Parathyroid adenoma (tissue), 2 donors: Measurements from ENCODE around the gene HAND1.

Experiments
- H2AFZ ChIP-seq: fragments of 300-600 bp; sonication (generic); one replicate; pipeline ENCODE4 v1.7.0; 2017; ENCODE audit warnings: antibody characterized with exemption, mild to moderate bottlenecking
- H3K27ac ChIP-seq: fragments of 300-600 bp; sonication (generic); one replicate; pipeline ENCODE4 v1.7.0; 2017
- H3K27me3 ChIP-seq: fragments of 300-600 bp; sonication (generic); one replicate; pipeline ENCODE4 v1.7.0; 2017; ENCODE audit warnings: low read length; ENCODE audit not compliant: control insufficient read depth, insufficient read depth
- H3K36me3 ChIP-seq: fragments of 300-600 bp; sonication (generic); one replicate; pipeline ENCODE4 v1.7.0; 2017; ENCODE audit warnings: low read length; ENCODE audit not compliant: control insufficient read depth, insufficient read depth
- H3K4me1 ChIP-seq: fragments of 300-600 bp; sonication (generic); one replicate; pipeline ENCODE4 v1.7.0; 2017; ENCODE audit warnings: control low read depth
- H3K4me2 ChIP-seq: fragments of 300-600 bp; sonication (generic); one replicate; pipeline ENCODE4 v1.7.0; 2017; ENCODE audit warnings: low read length
- H3K4me3 ChIP-seq: fragments of 300-600 bp; sonication (generic); one replicate; pipeline ENCODE4 v1.7.0; 2017; ENCODE audit warnings: low read depth, low read length
- H3K79me2 ChIP-seq: fragments of 300-600 bp; sonication (generic); one replicate; pipeline ENCODE4 v1.7.0; 2017; ENCODE audit warnings: control low read depth
- H3K9ac ChIP-seq: fragments of 300-600 bp; sonication (generic); one replicate; pipeline ENCODE4 v1.7.0; 2017; ENCODE audit warnings: mild to moderate bottlenecking
- H3K9me3 ChIP-seq: fragments of 300-600 bp; sonication (generic); one replicate; pipeline ENCODE4 v1.7.0; 2017; ENCODE audit warnings: low read length; ENCODE audit not compliant: control insufficient read depth
- TF ChIP-seq, protein P1 (sequence below): fragments of 300-600 bp; sonication (generic); IDR thresholded peaks from one replicate; pipeline ENCODE4 v1.7.0; 2017; ENCODE audit warnings: antibody characterized with exemption, mild to moderate bottlenecking
- donor health status: primary hyperparathyroidism.

Gene HAND1

DNA sequence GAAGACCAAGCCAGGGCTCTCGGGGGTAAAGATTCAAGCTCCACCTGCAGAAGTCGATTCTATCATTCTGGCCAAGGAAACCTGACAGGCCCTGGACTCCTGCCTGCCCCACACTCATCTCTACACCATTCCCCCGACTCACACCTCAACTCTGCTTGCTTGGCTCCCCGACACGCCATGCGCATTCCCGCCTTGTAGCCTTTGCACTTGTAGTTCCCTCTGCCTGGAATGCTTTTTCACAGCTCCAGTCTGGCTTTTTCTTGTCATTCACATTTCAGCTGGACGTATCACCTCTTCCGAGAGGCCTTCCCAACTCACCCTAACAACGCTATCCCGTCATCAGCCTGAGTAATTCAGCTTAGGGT is 28.7 kb upstream of the HAND1 start:
- Histone ChIP-seq H3K27ac (no peak overlapping the region), H3K79me2 (no peaks in the 10 kb centered on the region), H3K4me1 (no peaks in the 10 kb centered on the region), H3K9me3 (no peaks in the 10 kb centered on the region), H3K36me3 (no peaks in the 10 kb centered on the region), H3K4me3 (no peak overlapping the region), H3K4me2 (no peak overlapping the region), H3K27me3 (no peaks in the 10 kb centered on the region), H2AFZ (no peak overlapping the region), H3K9ac (no peak overlapping the region)
- TF ChIP-seq, protein P1, sequence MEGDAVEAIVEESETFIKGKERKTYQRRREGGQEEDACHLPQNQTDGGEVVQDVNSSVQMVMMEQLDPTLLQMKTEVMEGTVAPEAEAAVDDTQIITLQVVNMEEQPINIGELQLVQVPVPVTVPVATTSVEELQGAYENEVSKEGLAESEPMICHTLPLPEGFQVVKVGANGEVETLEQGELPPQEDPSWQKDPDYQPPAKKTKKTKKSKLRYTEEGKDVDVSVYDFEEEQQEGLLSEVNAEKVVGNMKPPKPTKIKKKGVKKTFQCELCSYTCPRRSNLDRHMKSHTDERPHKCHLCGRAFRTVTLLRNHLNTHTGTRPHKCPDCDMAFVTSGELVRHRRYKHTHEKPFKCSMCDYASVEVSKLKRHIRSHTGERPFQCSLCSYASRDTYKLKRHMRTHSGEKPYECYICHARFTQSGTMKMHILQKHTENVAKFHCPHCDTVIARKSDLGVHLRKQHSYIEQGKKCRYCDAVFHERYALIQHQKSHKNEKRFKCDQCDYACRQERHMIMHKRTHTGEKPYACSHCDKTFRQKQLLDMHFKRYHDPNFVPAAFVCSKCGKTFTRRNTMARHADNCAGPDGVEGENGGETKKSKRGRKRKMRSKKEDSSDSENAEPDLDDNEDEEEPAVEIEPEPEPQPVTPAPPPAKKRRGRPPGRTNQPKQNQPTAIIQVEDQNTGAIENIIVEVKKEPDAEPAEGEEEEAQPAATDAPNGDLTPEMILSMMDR = no peak

DNA sequence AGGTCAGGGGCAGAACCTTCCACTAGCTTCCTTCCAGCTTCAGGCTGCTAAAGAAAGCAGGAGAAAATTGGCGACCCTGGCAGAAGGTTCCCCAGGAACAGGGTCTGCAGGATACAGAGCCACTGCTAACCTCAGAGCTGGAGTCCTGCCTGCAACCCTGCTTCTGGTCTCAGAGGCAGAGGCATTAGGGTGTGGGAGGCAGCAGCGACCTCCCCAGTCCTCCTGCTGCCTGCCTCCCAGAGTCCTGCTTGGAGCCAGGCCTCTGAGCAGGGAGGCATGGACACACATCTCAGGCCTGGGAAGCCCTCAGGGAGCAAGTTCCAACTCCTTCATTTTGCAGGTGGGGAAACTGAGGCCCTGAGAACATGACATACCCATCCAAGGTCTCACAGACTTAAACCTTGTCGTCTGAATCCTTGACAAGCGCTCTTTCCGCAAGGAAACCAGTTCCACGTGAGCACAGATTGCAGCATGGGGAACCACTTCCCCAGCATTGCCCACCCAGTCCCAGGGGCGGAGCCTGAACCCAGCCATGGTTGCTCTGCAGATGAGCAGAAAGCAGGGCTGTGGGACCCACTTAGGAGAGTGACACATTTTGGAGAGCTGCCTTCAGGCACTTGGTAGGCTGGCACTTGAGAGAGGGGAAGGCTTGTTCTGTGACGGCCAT is 28.2 kb upstream of the HAND1 start:
- TF ChIP-seq, protein P1 = no peak
- Histone ChIP-seq H3K9ac (no peak overlapping the region), H3K4me3 (no peak overlapping the region), H3K27ac (no peak overlapping the region), H3K4me2 (no peak overlapping the region), H2AFZ (no peak overlapping the region), H3K4me1 (no peaks in the 10 kb centered on the region), H3K36me3 (no peaks in the 10 kb centered on the region), H3K79me2 (no peaks in the 10 kb centered on the region), H3K27me3 (no peaks in the 10 kb centered on the region), H3K9me3 (no peaks in the 10 kb centered on the region)

DNA sequence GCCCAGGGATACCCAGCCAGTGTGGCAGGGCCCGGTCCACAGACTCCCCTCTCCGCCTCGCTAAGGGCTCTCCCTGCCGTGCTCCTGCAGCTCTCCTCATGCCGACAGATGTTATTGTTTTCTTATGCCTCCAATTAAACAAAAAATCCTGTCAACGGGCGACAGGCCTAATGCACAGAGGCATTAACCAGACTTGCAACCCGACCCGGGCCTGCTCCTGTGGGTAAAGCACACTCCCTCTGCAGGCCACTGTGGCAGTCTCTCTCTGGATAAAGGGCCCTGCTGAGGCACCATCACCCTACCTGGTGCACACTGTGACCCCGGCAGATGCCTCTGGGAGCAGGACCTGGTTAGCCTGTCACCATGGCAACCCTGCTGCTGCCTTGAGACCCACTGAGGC is 27.5 kb upstream of the HAND1 start:
- TF ChIP-seq, protein P1 = no peak
- no peaks in the 10 kb centered on the region for H3K9me3 ChIP-seq
- no peak overlapping the region for H3K9ac ChIP-seq

DNA sequence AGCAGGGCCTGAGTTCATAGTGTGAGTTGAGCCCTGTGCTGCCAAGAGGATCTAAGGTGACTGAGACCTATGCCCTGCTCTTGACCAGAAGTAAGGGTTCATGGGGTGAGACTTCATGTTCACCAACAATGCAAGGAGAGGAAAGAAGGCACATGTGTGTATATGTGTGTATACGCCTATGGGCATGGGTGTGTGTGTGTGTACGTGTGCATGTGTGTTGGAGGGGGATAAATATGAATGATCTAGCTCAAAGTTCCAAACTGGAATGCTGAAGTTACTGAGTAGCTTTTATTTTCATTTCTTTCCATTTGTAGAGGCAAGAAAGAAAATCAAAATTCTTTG is 25.6 kb upstream of the HAND1 start:
- no peak overlapping the region for H3K9ac ChIP-seq
- TF ChIP-seq, protein P1 = no peak
- no peak overlapping the region for H3K4me2 ChIP-seq
- H3K36me3 ChIP-seq = no peaks in the 10 kb centered on the region
- no peak overlapping the region for H2AFZ ChIP-seq
- H3K9me3 ChIP-seq = no peaks in the 10 kb centered on the region
- no peak overlapping the region for H3K27ac ChIP-seq
- H3K4me1 ChIP-seq = no peaks in the 10 kb centered on the region
- H3K4me3 ChIP-seq = no peak overlapping the region
- no peaks in the 10 kb centered on the region for H3K79me2 ChIP-seq
- no peaks in the 10 kb centered on the region for H3K27me3 ChIP-seq

More for the DNA sequence above, 27.5 kb upstream of the HAND1 start:
- H3K36me3 ChIP-seq = no peaks in the 10 kb centered on the region
- no peak overlapping the region for H3K27ac ChIP-seq
- H3K4me2 ChIP-seq = no peak overlapping the region
- no peaks in the 10 kb centered on the region for H3K79me2 ChIP-seq
- H3K4me1 ChIP-seq = no peaks in the 10 kb centered on the region
- H3K27me3 ChIP-seq = no peaks in the 10 kb centered on the region
- no peak overlapping the region for H2AFZ ChIP-seq
- no peak overlapping the region for H3K4me3 ChIP-seq

DNA sequence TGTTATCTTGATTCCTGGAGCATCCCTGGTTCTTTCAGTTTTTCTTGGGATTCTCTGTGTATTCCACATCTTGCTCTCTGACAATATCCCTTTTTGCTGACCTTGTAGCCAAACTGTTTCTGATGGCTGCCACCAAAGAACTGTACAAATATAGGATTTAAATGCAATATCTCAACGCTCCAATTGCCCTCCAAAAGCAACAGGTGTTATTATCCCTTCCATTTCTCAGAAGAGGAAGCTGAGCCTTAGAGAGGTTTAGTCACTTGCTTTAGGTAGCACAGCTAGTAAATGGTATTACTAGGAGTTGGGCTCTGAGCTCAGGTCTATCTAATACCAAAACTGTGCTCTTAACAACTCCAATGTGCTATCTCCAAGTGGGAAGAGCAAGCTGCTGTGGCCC is 24.2 kb upstream of the HAND1 start:
- no peak overlapping the region for H3K4me2 ChIP-seq
- H3K27me3 ChIP-seq = no peaks in the 10 kb centered on the region
- TF ChIP-seq, protein P1 = no peak
- H3K36me3 ChIP-seq = no peaks in the 10 kb centered on the region
- H3K9me3 ChIP-seq = no peaks in the 10 kb centered on the region
- no peak overlapping the region for H3K27ac ChIP-seq
- H3K79me2 ChIP-seq = no peaks in the 10 kb centered on the region
- H3K4me3 ChIP-seq = no peak overlapping the region
- H2AFZ ChIP-seq = no peak overlapping the region
- no peak overlapping the region for H3K9ac ChIP-seq
- no peaks in the 10 kb centered on the region for H3K4me1 ChIP-seq
